CD4-positive, CD25-positive, alpha-beta regulatory T cell (primary cell): Measurements from ENCODE around the gene ANKIB1. TPM values are rescaled to one million over a fixed set of nuclear protein-coding genes. Genes with fewer than 3 reads are reported as not detected.
A peak's percentile ranks its signal among the peaks of the same experiment; 100 is the strongest.

Experiments
- ATAC-seq, 2 donors: fragments of 150-1000 bp; cut with Tn5 transposase; one replicate each; pipeline ENCODE4 v1.10.0; 2021; ENCODE audit warnings: low read depth in 2 of 2, moderate number of reproducible peaks in 2 of 2, moderate library complexity in 1 of 2
- DNase-seq, 3 donors: peaks; one replicate each; pipeline versions ENCODE4 v3.0.0 to v3.0.0-alpha.2; 2012 to 2022; ENCODE audit warnings: mixed read lengths in 1 of 3
- H3K27ac ChIP-seq: one replicate; pipeline ENCODE4 v1.7.0; 2013; ENCODE audit warnings: mild to moderate bottlenecking, low read length; ENCODE audit not compliant: insufficient read depth, poor library complexity, severe bottlenecking
- H3K27me3 ChIP-seq: one replicate; pipeline ENCODE4 v1.7.0; 2013; ENCODE audit warnings: low read length; ENCODE audit not compliant: control insufficient read depth, insufficient read depth
- H3K36me3 ChIP-seq: one replicate; pipeline ENCODE4 v1.7.0; 2013; ENCODE audit warnings: mild to moderate bottlenecking, low read length, moderate library complexity; ENCODE audit not compliant: control insufficient read depth, insufficient read depth
- H3K4me1 ChIP-seq: 2 replicates; pipeline ENCODE4 v1.7.0; 2013; ENCODE audit warnings: mild to moderate bottlenecking, low read length; ENCODE audit not compliant: insufficient read depth, control insufficient read depth, poor library complexity, severe bottlenecking
- H3K4me3 ChIP-seq: one replicate; pipeline ENCODE4 v1.7.0; 2013; ENCODE audit warnings: low read depth, mild to moderate bottlenecking, low read length, moderate library complexity
- H3K9me3 ChIP-seq, 2 experiments: 1 replicate in 1 of 2; 2 replicates in 1 of 2; pipeline ENCODE4 v1.7.0; 2013; ENCODE audit warnings: low read length in 2 of 2, mild to moderate bottlenecking in 1 of 2, moderate library complexity in 1 of 2; ENCODE audit not compliant: control insufficient read depth in 2 of 2
- H3K27ac Mint-ChIP-seq, 3 donors: one replicate each; pipeline ENCODE4 v1.8.0; 2020 to 2022; ENCODE audit warnings: mild to moderate bottlenecking in 3 of 3, mixed read lengths in 3 of 3, moderate library complexity in 2 of 3
- H3K27me3 Mint-ChIP-seq: one replicate; pipeline ENCODE4 v1.8.0; 2022; ENCODE audit warnings: mild to moderate bottlenecking, mixed read lengths
- H3K36me3 Mint-ChIP-seq: one replicate; pipeline ENCODE4 v1.8.0; 2020; ENCODE audit warnings: mixed read lengths
- H3K4me1 Mint-ChIP-seq, 4 donors: one replicate each; pipeline ENCODE4 v1.8.0; 2020 to 2022; ENCODE audit warnings: mixed read lengths in 4 of 4, mild to moderate bottlenecking in 1 of 4
- H3K4me3 Mint-ChIP-seq, 4 donors: one replicate each; pipeline ENCODE4 v1.8.0; 2020 to 2022; ENCODE audit warnings: mild to moderate bottlenecking in 4 of 4, mixed read lengths in 4 of 4, moderate library complexity in 3 of 4
- H3K9me3 Mint-ChIP-seq, 7 donors: one replicate each; pipeline ENCODE4 v1.8.0; 2020 to 2022; ENCODE audit warnings: mixed read lengths in 7 of 7, mild to moderate bottlenecking in 3 of 7, moderate library complexity in 2 of 7
- polyA plus RNA-seq, 4 donors: library from polyadenylated mRNA; unstranded; fragments of 300-500 nt; fragmentation: Illumina TruSeq; gene quantifications; one replicate each; pipeline ENCODE4 v1.2.3, GENCODE V29; 2021
- total RNA-seq: library from RNA; stranded (reverse); gene quantifications from one replicate; pipeline ENCODE4 v1.2.3, GENCODE V29; 2022

The ANKIB1 gene
- total and polyA plus RNA-seq, 5 donors from 2014 or later: 6.5 to 74.1 (median 11.3) TPM

DNA sequence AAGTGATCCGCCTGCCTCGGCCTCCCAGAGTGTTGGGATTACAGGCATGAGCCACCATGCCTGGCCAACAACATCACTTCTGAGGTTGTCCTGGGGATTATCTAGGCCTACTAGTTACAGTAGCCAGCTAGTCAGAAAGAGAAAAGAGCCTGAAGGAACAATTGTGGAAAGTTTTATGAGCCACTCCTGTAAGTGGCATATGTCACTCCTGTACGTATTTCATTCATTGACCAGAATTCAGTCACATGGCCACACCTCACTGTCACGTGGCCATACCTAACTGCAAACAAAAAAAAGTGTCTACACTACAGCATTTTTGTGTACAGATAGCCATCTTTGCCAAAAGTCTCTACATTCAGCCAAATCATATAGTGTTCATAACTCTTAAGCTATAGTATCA is 85.7 kb downstream of the ANKIB1 start:
- Histone ChIP-seq H3K9me3 (no peaks in the 10 kb centered on the region), H3K27ac (no peak overlapping the region), H3K36me3 (peaks cover 14% of the 10 kb centered on the region), H3K4me1 (no peaks in the 10 kb centered on the region), H3K4me3 (no peak overlapping the region), H3K27me3 (no peaks in the 10 kb centered on the region)
- H3K4me1 Mint-ChIP-seq: peaks cover 0 to 7% (median 4%) of the 10 kb centered on the region in 4 donors
- no peak overlapping the region for H3K4me3 Mint-ChIP-seq
- no peak for ATAC-seq
- peaks cover 0 to 2% (median 0%) of the 10 kb centered on the region in 7 donors for H3K9me3 Mint-ChIP-seq
- no peak for DNase-seq
- H3K36me3 Mint-ChIP-seq: peaks cover 37% of the 10 kb centered on the region
- H3K27me3 Mint-ChIP-seq: no peaks in the 10 kb centered on the region
- H3K27ac Mint-ChIP-seq: peak overlapping the region in 1 of 3 donors; percentile 55

DNA sequence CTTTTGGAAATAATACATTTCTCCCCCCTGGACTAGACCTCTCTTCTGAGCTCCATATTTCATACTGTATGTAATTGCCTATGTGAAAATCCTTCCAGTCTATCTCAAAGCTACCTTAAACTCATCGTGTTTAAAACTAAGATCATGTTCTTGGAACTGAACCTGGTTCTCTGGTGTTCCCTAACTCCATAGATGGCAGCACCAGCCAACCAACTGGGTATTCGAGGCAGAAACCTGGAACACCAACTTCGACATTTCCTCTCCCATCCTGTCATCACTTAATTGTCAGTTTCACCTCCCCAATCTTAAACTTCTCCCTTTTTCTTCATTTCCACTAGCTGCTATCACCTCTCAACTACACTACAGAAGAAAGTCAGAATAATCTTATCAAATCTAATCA is 87.0 kb downstream of the ANKIB1 start:
- Mint-ChIP-seq H3K4me1 (peaks cover 0 to 14% (median 6%) of the 10 kb centered on the region in 4 donors), H3K4me3 (no peak overlapping the region), H3K27me3 (no peaks in the 10 kb centered on the region), H3K27ac (no peak overlapping the region), H3K36me3 (peaks cover 43% of the 10 kb centered on the region), H3K9me3 (peaks cover 0 to 2% (median 0%) of the 10 kb centered on the region in 7 donors)
- Histone ChIP-seq H3K9me3 (no peaks in the 10 kb centered on the region), H3K36me3 (peaks cover 14% of the 10 kb centered on the region), H3K4me1 (no peaks in the 10 kb centered on the region), H3K27me3 (no peaks in the 10 kb centered on the region), H3K27ac (no peak overlapping the region), H3K4me3 (no peak overlapping the region)
- no peak for ATAC-seq
- DNase-seq: no peak

DNA sequence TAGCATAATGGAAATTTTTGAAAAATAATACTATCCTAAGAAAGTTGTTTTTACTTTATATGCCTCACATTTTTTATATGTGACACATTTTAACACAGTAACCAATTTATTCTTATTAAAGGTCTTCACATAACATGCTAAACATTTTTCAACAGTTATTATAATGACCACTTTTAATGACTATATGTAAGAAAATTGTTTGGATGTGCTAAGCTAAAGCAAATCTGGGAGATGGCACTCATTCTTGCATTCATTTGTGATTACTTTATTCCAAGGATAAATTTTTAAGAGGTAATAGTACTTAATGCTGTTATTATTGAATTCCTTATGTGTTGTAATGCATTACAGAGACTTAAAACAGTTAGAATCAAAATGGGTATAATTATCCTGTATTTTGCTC is 88.1 kb downstream of the ANKIB1 start:
- Mint-ChIP-seq H3K9me3 (peaks cover 0 to 2% (median 0%) of the 10 kb centered on the region in 7 donors), H3K4me3 (no peak overlapping the region), H3K4me1 (peaks cover 0 to 16% (median 6%) of the 10 kb centered on the region in 4 donors), H3K36me3 (peaks cover 46% of the 10 kb centered on the region), H3K27me3 (no peaks in the 10 kb centered on the region), H3K27ac (no peak overlapping the region)
- Histone ChIP-seq H3K36me3 (peaks cover 8% of the 10 kb centered on the region), H3K4me1 (no peaks in the 10 kb centered on the region), H3K4me3 (no peak overlapping the region), H3K27ac (no peak overlapping the region), H3K9me3 (no peaks in the 10 kb centered on the region), H3K27me3 (no peaks in the 10 kb centered on the region)
- no peak for DNase-seq
- no peak for ATAC-seq

- no peaks in the 10 kb centered on the region for H3K27me3 ChIP-seq
- no peaks in the 10 kb centered on the region for H3K9me3 ChIP-seq
- H3K4me3 ChIP-seq: no peak overlapping the region
- Mint-ChIP-seq H3K4me3 (no peak overlapping the region), H3K27ac (no peak overlapping the region), H3K4me1 (peaks cover 0 to 16% (median 6%) of the 10 kb centered on the region in 4 donors), H3K36me3 (peaks cover 38% of the 10 kb centered on the region), H3K9me3 (peaks cover 0 to 2% (median 0%) of the 10 kb centered on the region in 7 donors), H3K27me3 (no peaks in the 10 kb centered on the region)
- H3K27ac ChIP-seq: no peak overlapping the region
- no peaks in the 10 kb centered on the region for H3K4me1 ChIP-seq
- H3K36me3 ChIP-seq: peaks cover 4% of the 10 kb centered on the region
- DNase-seq: no peak
- ATAC-seq: no peak
Measured at GRCh38 chr7:92335574-92335973, 89.8 kb downstream of the ANKIB1 start.

GRCh38 chr7:92336662-92337340 is 91.0 kb downstream of the ANKIB1 start:
- Mint-ChIP-seq H3K4me3 (no peak overlapping the region), H3K4me1 (peaks cover 0 to 16% (median 6%) of the 10 kb centered on the region in 4 donors), H3K27ac (no peak overlapping the region), H3K36me3 (peaks cover 34% of the 10 kb centered on the region), H3K9me3 (peaks cover 0 to 2% (median 0%) of the 10 kb centered on the region in 7 donors), H3K27me3 (no peaks in the 10 kb centered on the region)
- Histone ChIP-seq H3K4me1 (no peaks in the 10 kb centered on the region), H3K27me3 (no peaks in the 10 kb centered on the region), H3K9me3 (no peaks in the 10 kb centered on the region), H3K4me3 (no peak overlapping the region), H3K36me3 (peaks cover 4% of the 10 kb centered on the region), H3K27ac (no peak overlapping the region)
- ATAC-seq (no peak), DNase-seq (no peak)

DNA sequence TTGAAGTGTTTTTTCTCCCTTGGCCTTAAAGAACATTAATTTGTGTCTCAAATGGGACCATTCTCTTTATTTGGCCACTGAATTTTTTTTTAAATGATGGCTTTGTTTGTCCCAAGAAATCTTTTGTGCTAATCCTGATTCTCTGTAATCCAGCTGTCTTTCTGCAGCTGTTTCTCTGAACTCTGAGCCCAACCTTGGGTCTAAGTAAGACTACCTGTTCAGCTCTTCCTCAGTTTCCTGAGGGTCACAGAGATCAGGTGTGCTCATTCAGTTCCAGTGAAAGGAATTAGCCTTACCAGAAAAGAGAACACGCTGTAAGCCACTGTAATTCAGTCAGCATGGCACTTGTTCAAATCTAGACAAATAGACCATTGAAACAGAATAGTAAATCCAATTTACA is 94.2 kb downstream of the ANKIB1 start:
- DNase-seq: no peak
- Histone ChIP-seq H3K9me3 (no peaks in the 10 kb centered on the region), H3K4me1 (no peaks in the 10 kb centered on the region), H3K4me3 (no peak overlapping the region), H3K27me3 (no peaks in the 10 kb centered on the region), H3K27ac (no peak overlapping the region), H3K36me3 (peaks cover 7% of the 10 kb centered on the region)
- H3K27me3 Mint-ChIP-seq: no peaks in the 10 kb centered on the region
- peaks cover 0 to 12% (median 4%) of the 10 kb centered on the region in 4 donors for H3K4me1 Mint-ChIP-seq
- no peak for ATAC-seq
- H3K36me3 Mint-ChIP-seq: peaks cover 31% of the 10 kb centered on the region
- peaks cover 0 to 2% (median 0%) of the 10 kb centered on the region in 7 donors for H3K9me3 Mint-ChIP-seq
- no peak overlapping the region for H3K27ac Mint-ChIP-seq
- H3K4me3 Mint-ChIP-seq: no peak overlapping the region

DNA sequence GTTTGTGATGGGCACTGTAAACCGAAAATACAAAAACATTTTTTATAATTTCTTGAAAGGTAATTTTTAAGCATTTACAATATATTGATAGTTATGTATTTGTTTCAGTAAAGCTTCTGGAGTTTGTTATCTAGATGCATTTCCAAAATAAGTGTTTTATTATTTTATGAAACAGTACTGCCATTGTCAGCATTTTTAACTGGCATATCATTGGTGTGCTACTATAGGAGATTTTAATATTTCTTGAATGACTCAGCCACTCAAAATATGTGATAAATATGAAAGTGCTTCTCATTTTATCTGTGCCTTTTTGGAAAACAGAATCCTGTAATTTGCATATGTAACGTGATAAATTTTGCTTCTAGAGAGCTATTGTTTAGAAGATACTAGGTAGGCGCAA is 97.9 kb downstream of the ANKIB1 start:
- no peaks in the 10 kb centered on the region for H3K9me3 ChIP-seq
- Mint-ChIP-seq H3K27me3 (no peaks in the 10 kb centered on the region), H3K4me1 (peaks cover 0 to 2% (median 0%) of the 10 kb centered on the region in 4 donors), H3K27ac (no peak overlapping the region), H3K36me3 (peaks cover 30% of the 10 kb centered on the region), H3K9me3 (no peaks in the 10 kb centered on the region), H3K4me3 (no peak overlapping the region)
- ATAC-seq: no peak
- H3K4me1 ChIP-seq: no peaks in the 10 kb centered on the region
- DNase-seq: no peak
- no peaks in the 10 kb centered on the region for H3K27me3 ChIP-seq
- peaks cover 26% of the 10 kb centered on the region for H3K36me3 ChIP-seq
- H3K27ac ChIP-seq: no peak overlapping the region
- no peak overlapping the region for H3K4me3 ChIP-seq

- Mint-ChIP-seq H3K27ac (no peak overlapping the region), H3K9me3 (no peaks in the 10 kb centered on the region), H3K27me3 (no peaks in the 10 kb centered on the region), H3K4me3 (no peak overlapping the region), H3K36me3 (peaks cover 33% of the 10 kb centered on the region), H3K4me1 (peaks cover 0 to 4% (median 0%) of the 10 kb centered on the region in 4 donors)
- Histone ChIP-seq H3K4me1 (no peaks in the 10 kb centered on the region), H3K4me3 (no peak overlapping the region), H3K27me3 (no peaks in the 10 kb centered on the region), H3K27ac (no peak overlapping the region), H3K9me3 (no peaks in the 10 kb centered on the region), H3K36me3 (peaks cover 50% of the 10 kb centered on the region)
- DNase-seq (no peak), ATAC-seq (no peak)
Measured at GRCh38 chr7:92352009-92352408, 106.2 kb downstream of the ANKIB1 start.
